OCI-LY1 (cell line): Measurements from ENCODE around the gene PRMT9.

Experiments used
- EZH2 ChIP-seq: fragments of 200-600 bp; sonication (generic), shearing (Covaris generic); IDR thresholded peaks from 2 replicates; pipeline ENCODE4 v1.8.0; 2017; ENCODE audit warnings: borderline replicate concordance, mixed run types, mild to moderate bottlenecking, antibody characterized with exemption, low read length, moderate library complexity, mixed read lengths
- TF ChIP-seq, protein P1 (sequence below): fragments of 200-600 bp; sonication (generic), shearing (Covaris generic); IDR thresholded peaks from 2 replicates; pipeline ENCODE4 v1.5.1; 2017; ENCODE audit warnings: mild to moderate bottlenecking, antibody characterized with exemption, low read length, moderate library complexity, mixed read lengths

DNA sequence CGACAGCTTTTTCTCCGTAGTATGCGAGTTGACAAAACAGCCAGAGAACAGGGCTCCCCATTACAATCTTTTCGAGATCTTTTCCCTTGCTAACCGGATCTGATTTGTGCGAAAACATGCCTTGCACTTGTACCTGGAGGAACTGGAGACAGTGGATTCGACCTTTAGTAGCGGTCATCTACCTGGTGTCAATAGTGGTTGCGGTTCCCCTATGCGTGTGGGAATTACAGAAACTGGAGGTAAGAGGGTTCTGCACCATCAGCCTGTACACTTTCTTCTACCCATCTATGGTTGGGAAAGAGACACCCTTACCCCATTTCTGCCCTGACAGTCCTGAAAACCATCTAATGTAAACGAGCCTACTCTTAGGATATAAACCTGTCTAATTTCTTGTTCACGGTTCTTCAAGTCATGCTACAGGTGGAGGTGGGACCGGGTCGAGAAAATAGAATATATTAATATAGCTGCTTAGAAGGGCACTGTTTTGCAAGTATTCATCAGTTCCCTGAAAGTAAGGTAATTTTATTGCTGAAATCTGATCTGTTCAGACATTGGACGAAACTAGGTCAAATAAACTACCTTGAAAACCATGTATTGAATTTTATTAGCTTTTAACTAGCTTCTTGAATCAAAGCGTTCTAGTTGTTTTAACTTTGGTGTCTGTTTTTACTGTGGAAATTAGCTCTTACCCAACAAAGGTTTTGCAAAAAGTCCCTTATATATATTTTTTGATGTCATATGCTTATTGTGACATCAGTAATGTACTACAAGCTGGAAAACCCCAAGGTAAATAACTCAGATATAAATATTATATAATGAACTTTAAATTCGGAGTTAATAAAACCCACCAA is 65.9 kb downstream of the PRMT9 start:
- TF ChIP-seq, protein P1, sequence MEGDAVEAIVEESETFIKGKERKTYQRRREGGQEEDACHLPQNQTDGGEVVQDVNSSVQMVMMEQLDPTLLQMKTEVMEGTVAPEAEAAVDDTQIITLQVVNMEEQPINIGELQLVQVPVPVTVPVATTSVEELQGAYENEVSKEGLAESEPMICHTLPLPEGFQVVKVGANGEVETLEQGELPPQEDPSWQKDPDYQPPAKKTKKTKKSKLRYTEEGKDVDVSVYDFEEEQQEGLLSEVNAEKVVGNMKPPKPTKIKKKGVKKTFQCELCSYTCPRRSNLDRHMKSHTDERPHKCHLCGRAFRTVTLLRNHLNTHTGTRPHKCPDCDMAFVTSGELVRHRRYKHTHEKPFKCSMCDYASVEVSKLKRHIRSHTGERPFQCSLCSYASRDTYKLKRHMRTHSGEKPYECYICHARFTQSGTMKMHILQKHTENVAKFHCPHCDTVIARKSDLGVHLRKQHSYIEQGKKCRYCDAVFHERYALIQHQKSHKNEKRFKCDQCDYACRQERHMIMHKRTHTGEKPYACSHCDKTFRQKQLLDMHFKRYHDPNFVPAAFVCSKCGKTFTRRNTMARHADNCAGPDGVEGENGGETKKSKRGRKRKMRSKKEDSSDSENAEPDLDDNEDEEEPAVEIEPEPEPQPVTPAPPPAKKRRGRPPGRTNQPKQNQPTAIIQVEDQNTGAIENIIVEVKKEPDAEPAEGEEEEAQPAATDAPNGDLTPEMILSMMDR: no peak
- TF ChIP-seq EZH2: no peak
